Subcutaneous adipose tissue (tissue), 4 donors: ENCODE data around the gene CABYR. TPM values are rescaled to one million over a fixed set of nuclear protein-coding genes. Genes with fewer than 3 reads are reported as not detected.

ENCODE experiments used
- CTCF ChIP-seq: fragments of 450-650 bp; IDR thresholded peaks from one replicate; pipeline ENCODE4 v1.5.1; 2016; ENCODE audit warnings: low read depth, mild to moderate bottlenecking, control low read depth, antibody characterized with exemption, moderate library complexity
- total RNA-seq, 4 donors: library from RNA; depleted of rRNA; stranded (reverse); fragments of >200 nt; gene quantifications; one replicate each; pipeline ENCODE4 v1.1.0, GENCODE V29; 2016

Gene CABYR
- total RNA-seq, 4 donors from 2014 or later, result 0.22 to 2.2 (median 0.33) TPM; not detected in 1

- TF ChIP-seq CTCF, result no peak
Observed at GRCh38 chr18:24160086-24160485, 21.2 kb downstream of the CABYR start.

- TF ChIP-seq CTCF, result no peak
Observed at GRCh38 chr18:24161304-24161703, 22.4 kb downstream of the CABYR start.

GRCh38 chr18:24168496-24168895, 29.6 kb downstream of the CABYR start:
- TF ChIP-seq CTCF, result no peak

- no peak for TF ChIP-seq CTCF
Observed at GRCh38 chr18:24170360-24170759, 31.5 kb downstream of the CABYR start.

GRCh38 chr18:24173997-24174396, 35.1 kb downstream of the CABYR start:
- TF ChIP-seq CTCF, result no peak

- no peak for TF ChIP-seq CTCF
Observed at GRCh38 chr18:24176727-24177416, 38.0 kb downstream of the CABYR start.

- no peak for TF ChIP-seq CTCF
Observed at GRCh38 chr18:24177499-24178133, 38.8 kb downstream of the CABYR start.
